Activated CD8-positive, alpha-beta memory T cell treated with anti-CD3 and anti-CD28 coated beads for 4 hours (primary cell): ENCODE data around the gene RBBP5.
A peak's percentile ranks its signal among the peaks of the same experiment; 100 is the strongest.

Source experiments
- DNase-seq, 2 donors: peaks; one replicate each; pipeline ENCODE4 v3.0.0-alpha.2; 2020; ENCODE audit warnings: low read depth in 2 of 2

RBBP5 gene

GRCh38 chr1:205074513-205074912 lies 47.3 kb downstream of the RBBP5 start:
- DNase-seq: no peak

GRCh38 chr1:205074084-205074483 lies 47.7 kb downstream of the RBBP5 start:
- no peak for DNase-seq

GRCh38 chr1:205073511-205073910 lies 48.3 kb downstream of the RBBP5 start:
- no peak for DNase-seq

GRCh38 chr1:205072881-205073280 lies 48.9 kb downstream of the RBBP5 start:
- no peak for DNase-seq

GRCh38 chr1:205072286-205072685 lies 49.5 kb downstream of the RBBP5 start:
- DNase-seq: no peak

DNA sequence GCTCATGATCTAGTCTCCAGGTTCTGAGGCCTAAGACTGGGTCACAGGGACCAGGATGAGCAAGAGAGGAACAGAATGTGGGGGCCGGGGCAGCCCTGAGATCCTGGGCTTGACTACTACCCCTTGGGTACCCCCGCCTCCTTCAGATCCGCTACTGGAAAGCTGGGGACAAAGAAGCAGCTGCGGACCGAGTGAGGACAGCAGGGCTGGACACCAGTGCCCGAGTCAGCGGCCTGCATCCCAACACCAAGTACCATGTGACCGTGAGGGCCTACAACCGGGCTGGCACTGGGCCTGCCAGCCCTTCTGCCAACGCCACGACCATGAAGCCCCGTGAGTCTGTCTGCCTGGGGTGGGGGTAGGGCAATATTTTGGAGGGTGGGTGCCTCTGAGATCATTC lies 50.0 kb downstream of the RBBP5 start:
- no peak for DNase-seq

GRCh38 chr1:205071028-205071409 lies 50.8 kb downstream of the RBBP5 start:
- DNase-seq: no peak

- no peak for DNase-seq
These were observed 52.2 kb downstream of the RBBP5 start for GRCh38 chr1:205069371-205070125.

- DNase-seq: no peak
These were observed 53.2 kb downstream of the RBBP5 start for GRCh38 chr1:205068457-205069040.

GRCh38 chr1:205068001-205068400 lies 53.8 kb downstream of the RBBP5 start:
- DNase-seq: no peak

DNA sequence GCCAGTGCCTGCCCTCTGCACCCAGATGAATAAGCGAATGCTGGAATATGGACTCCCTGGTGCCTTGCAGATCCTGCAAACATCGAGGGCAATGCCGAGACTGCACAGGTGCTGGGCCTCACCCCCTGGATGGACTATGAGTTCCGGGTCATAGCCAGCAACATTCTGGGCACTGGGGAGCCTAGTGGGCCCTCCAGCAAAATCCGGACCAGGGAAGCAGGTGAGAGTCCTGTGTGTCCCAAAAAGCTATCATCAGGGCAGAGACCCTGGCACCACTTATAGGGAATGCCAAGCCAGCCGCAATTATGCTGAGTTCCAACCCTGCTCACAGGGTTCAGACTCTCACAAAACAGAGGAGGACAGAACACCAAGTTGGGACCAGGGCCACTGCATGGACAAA lies 54.7 kb downstream of the RBBP5 start:
- no peak for DNase-seq

GRCh38 chr1:205066141-205066818 lies 55.5 kb downstream of the RBBP5 start:
- DNase-seq: no peak

DNA sequence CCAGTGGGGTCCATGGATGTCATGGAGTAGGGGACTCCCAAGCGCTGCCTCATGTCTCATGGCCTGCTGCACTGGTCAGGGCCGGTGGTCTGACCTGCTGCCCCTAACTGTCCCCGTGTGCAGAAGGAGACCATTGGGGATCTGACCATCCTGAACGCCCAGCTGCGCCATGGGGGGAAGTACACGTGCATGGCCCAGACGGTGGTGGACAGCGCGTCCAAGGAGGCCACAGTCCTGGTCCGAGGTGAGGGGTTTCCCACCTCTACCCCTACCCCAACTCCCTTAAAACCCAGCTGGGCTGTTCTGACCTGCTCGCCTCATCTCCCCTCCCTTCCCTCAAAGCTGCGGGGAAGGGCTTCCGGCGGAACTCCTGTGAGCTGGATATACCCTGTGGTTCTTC lies 56.1 kb downstream of the RBBP5 start:
- DNase-seq: no peak

DNA sequence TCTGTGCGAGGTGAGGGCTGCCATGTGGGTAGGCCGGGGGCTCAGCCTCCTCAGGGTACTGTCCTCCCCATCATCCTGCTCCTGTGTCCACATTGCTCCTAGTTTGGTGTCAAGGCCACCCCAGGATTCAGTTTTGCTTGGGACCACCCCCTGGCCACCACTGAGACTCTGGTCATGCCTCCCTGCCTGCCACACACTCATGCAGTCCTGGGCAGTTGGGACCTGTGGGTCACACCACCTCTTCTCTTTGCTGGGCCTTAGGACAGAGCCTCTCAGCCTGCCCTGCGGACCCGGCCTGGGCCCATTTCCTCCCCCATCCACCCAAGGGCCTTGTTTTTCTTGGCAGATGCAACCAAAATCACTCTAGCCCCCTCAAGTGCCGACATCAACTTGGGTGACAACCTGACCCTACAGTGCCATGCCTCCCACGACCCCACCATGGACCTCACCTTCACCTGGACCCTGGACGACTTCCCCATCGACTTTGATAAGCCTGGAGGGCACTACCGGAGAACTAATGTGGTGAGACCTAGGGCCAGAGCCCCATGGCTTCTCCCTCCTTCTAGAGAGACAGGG lies 56.9 kb downstream of the RBBP5 start:
- no peak for DNase-seq

DNA sequence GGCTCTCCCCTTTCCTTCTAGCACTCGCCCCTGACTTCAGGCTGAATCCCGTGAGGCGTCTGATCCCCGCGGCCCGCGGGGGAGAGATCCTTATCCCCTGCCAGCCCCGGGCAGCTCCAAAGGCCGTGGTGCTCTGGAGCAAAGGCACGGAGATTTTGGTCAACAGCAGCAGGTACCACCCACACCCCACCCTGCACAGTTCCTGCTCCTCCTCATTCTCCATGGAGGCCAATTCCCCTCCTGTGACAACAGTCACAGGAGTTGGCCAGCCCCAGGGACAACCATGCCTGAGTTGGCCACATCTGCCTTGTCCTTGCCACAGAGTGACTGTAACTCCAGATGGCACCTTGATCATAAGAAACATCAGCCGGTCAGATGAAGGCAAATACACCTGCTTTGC lies 57.5 kb downstream of the RBBP5 start:
- DNase-seq: no peak

GRCh38 chr1:205062895-205063294 lies 58.9 kb downstream of the RBBP5 start:
- no peak for DNase-seq

DNA sequence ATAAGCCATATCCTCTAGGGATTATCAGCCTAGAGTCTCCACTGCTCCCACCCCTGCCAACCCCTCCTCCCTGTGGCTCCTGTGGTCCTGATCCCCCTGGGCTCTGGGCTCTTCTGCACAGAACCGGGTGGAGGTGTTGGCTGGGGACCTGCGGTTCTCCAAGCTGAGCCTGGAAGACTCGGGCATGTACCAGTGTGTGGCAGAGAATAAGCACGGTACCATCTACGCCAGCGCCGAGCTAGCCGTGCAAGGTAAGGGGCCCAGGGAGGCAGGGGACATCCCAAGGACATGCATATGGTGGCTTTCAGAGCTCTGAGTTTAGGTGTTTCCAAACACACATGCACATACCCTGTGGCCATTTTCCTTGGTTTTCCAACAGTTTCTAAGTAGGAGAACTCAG lies 59.5 kb downstream of the RBBP5 start:
- no peak for DNase-seq

DNA sequence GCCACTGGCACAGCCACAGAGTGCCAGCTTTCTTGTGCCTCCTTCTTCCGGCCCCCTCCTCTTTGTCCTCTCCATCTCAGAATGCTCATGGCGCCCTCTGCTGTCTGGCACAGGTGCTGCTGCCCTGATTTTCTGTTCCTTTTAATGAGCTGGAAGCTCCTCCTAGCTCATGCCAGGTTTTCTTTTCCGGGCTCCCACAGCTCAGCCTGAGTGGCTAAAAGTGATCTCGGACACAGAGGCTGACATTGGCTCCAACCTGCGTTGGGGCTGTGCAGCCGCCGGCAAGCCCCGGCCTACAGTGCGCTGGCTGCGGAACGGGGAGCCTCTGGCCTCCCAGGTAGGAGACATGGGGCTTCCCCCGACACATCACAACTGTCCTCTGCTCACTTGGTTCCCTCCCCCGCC lies 60.1 kb downstream of the RBBP5 start:
- peak; percentile 11 to 22 for DNase-seq

GRCh38 chr1:205061227-205061626 lies 60.6 kb downstream of the RBBP5 start:
- no peak for DNase-seq

DNA sequence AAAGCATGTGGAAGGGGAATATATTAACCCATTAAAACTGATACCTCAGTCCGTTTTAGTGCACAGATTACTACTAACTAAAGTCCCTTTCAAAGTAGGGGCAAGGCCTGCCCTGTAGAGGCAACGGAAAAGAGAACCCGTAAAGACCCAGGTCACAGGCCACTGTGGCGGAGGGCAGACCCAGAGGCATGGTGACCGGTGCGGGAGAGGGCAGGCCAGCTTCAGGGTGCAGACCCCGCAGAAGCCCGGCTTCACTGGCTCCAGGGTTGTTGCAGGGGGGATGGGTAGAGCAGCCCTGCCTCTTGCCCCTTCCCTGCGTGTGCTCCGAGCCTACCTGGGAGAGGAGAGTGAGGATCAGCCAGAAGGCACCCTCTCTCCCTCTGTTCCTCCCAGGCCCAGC lies 61.0 kb downstream of the RBBP5 start:
- no peak for DNase-seq

GRCh38 chr1:205059660-205060059 lies 62.1 kb downstream of the RBBP5 start:
- no peak for DNase-seq

DNA sequence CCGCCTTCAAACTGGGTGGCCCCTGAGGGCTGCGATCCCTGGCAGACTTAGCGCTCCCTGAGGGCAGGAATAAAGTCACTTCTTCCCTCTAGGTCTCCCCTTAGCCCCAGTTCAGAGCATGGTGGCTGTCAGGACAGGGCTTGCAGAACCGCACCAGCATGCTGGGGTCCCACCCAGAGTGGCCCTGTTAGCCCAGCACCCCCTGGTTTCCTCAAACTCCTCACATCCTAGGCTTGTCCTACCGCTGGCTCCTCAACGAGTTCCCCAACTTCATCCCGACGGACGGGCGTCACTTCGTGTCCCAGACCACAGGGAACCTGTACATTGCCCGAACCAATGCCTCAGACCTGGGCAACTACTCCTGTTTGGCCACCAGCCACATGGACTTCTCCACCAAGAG lies 62.9 kb downstream of the RBBP5 start:
- DNase-seq: no peak
